ENCODE measurements around the gene HAO1. TPM values are rescaled to one million over a fixed set of nuclear protein-coding genes. Genes with fewer than 3 reads are reported as not detected.
A peak's percentile ranks its signal among the peaks of the same experiment; 100 is the strongest.

The HAO1 gene
- total and polyA plus RNA-seq, 2 experiments from 2014 or later, result not detected

DNA sequence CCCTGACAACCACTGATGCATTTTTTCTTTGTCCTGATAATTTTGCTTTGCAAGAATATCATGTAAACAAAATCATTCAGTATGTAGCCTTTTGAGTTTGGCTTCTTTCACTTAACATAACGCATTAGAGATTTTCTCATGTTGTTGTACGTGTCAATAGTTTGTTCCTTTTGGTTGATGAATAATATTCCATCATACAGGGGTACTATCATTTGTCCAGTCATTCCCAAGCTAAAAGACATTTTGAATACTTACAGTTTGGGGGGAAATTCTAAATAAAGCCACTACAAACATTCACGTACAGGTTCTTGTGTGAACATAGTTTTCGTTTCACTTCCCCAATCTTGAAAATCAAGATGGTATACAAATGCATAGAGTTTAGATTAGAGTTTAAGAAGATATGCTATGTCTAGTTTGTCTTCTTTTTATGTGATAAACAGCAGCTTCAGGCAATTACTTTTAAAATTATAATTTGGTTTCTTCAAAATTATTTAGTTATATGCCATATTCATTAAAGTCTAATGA lies 5.2 kb downstream of the HAO1 start:
- Histone ChIP-seq H3K4me1 (ENCODE audit: insufficient read depth) (peaks cover 7% of the 10 kb centered on the region; the same call in 1 of the 2 replicates), H3K9ac (no peak overlapping the region), H3K36me3 (ENCODE audit: low read depth) (no peaks in the 10 kb centered on the region), H3K9me2 (ENCODE audit: insufficient read depth) (no peaks in the 10 kb centered on the region), H3K27ac (no peak overlapping the region), H3K9me3 (ENCODE audit: low read depth) (no peaks in the 10 kb centered on the region), H4K20me1 (ENCODE audit: insufficient read depth) (no peaks in the 10 kb centered on the region), H2AFZ (no peak overlapping the region), H3F3A (ENCODE audit: insufficient read depth) (no peaks in the 10 kb centered on the region), H3K27me3 (replicated peaks; ENCODE audit: insufficient read depth) (no peaks in the 10 kb centered on the region), H3K4me3 (no peak overlapping the region), H3K79me2 (ENCODE audit: insufficient read depth) (no peaks in the 10 kb centered on the region), H3K4me2 (ENCODE audit: unreplicated experiment) (no peak overlapping the region)
- WGBS, 2 experiments (ENCODE audit: low coverage in 1 of 2, low lambda C conversion rate in 2 of 2, missing lambda C conversion rate in 2 of 2), result 97 to 99% methylated on average over 4 of the region's 4 CpGs
- no peak for TF ChIP-seq EZH2phosphoT487 (IDR thresholded peaks at IDR 0.05; ENCODE audit: insufficient read depth, low read depth)
- TF ChIP-seq EZH2 (IDR thresholded peaks at IDR 0.05; ENCODE audit: insufficient read depth, poor library complexity, severe bottlenecking), result no peak
- no peak for DNase-seq
- in situ Hi-C loops (cut with MboI), result no loop called here

DNA sequence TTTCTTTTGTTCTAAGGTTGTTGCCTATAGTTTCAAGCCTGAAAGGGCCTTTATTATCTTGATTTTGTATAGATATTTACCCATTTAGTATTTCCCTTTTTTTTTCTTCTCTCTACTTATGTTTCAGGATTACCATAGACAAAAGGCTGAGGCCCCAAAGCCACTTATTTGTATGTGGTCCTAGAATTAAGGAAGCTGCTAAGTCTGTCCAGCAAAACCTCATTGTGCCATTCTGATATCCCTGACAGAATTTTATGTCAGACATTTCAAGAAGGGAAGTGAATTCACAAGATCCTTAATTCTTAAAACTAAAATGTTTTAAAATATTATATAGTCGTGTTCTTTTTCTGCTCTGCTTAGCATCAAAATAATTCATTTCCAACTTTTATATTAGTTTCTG lies 6.9 kb downstream of the HAO1 start:
- no peak for DNase-seq
- Histone ChIP-seq H3K4me2 (ENCODE audit: unreplicated experiment) (no peak overlapping the region), H3K9me3 (ENCODE audit: low read depth) (no peaks in the 10 kb centered on the region), H2AFZ (no peak overlapping the region), H3K4me1 (ENCODE audit: insufficient read depth) (peaks cover 7% of the 10 kb centered on the region; the same call in 1 of the 2 replicates), H3F3A (ENCODE audit: insufficient read depth) (no peaks in the 10 kb centered on the region), H3K9me2 (ENCODE audit: insufficient read depth) (no peaks in the 10 kb centered on the region), H3K36me3 (ENCODE audit: low read depth) (no peaks in the 10 kb centered on the region), H3K79me2 (ENCODE audit: insufficient read depth) (no peaks in the 10 kb centered on the region), H3K4me3 (no peak overlapping the region), H3K9ac (no peak overlapping the region), H4K20me1 (ENCODE audit: insufficient read depth) (no peaks in the 10 kb centered on the region), H3K27ac (no peak overlapping the region), H3K27me3 (replicated peaks; ENCODE audit: insufficient read depth) (no peaks in the 10 kb centered on the region)
- in situ Hi-C loops (cut with MboI), result no loop called here
- WGBS, 2 experiments (ENCODE audit: low coverage in 1 of 2, low lambda C conversion rate in 2 of 2, missing lambda C conversion rate in 2 of 2), result 36 to 48% methylated on average over 1 of the region's 1 CpG
- TF ChIP-seq EZH2 (IDR thresholded peaks at IDR 0.05; ENCODE audit: insufficient read depth, poor library complexity, severe bottlenecking) (no peak), EZH2phosphoT487 (IDR thresholded peaks at IDR 0.05; ENCODE audit: insufficient read depth, low read depth) (no peak)

DNA sequence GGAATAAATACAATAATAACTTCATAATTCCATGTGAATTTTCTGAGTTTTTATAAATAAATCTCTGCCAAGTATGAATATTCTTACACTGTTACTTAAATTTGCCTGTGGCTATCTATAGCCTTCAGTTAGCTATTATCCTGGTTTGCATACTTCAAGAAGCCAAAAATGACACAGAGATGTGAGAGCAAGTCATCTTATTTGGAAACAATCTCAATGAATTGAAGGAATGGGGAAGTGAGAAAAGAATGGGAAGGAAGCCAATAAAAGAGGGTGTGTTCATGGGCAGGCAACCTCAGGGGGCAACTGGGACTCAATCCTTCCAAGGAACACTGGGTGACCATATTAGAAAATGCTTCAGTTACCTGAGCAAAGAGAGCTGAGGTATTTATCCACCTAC lies 9.9 kb downstream of the HAO1 start:
- Histone ChIP-seq H3K9ac (no peak overlapping the region), H2AFZ (no peak overlapping the region), H3K4me2 (ENCODE audit: unreplicated experiment) (no peak overlapping the region), H3K79me2 (ENCODE audit: insufficient read depth) (no peaks in the 10 kb centered on the region), H3K4me3 (no peak overlapping the region), H3K9me2 (ENCODE audit: insufficient read depth) (no peaks in the 10 kb centered on the region), H3K27me3 (replicated peaks; ENCODE audit: insufficient read depth) (no peaks in the 10 kb centered on the region), H4K20me1 (ENCODE audit: insufficient read depth) (no peaks in the 10 kb centered on the region), H3F3A (ENCODE audit: insufficient read depth) (peaks cover 4% of the 10 kb centered on the region; the same call in 1 of the 2 replicates), H3K4me1 (ENCODE audit: insufficient read depth) (peaks cover 2% of the 10 kb centered on the region; the same call in 1 of the 2 replicates), H3K9me3 (ENCODE audit: low read depth) (no peaks in the 10 kb centered on the region), H3K36me3 (ENCODE audit: low read depth) (no peaks in the 10 kb centered on the region), H3K27ac (no peak overlapping the region)
- DNase-seq, result peak; percentile 8
- TF ChIP-seq EZH2 (IDR thresholded peaks at IDR 0.05; ENCODE audit: insufficient read depth, poor library complexity, severe bottlenecking) (no peak), EZH2phosphoT487 (IDR thresholded peaks at IDR 0.05; ENCODE audit: insufficient read depth, low read depth) (no peak)
- in situ Hi-C loops (cut with MboI), result no loop called here

DNA sequence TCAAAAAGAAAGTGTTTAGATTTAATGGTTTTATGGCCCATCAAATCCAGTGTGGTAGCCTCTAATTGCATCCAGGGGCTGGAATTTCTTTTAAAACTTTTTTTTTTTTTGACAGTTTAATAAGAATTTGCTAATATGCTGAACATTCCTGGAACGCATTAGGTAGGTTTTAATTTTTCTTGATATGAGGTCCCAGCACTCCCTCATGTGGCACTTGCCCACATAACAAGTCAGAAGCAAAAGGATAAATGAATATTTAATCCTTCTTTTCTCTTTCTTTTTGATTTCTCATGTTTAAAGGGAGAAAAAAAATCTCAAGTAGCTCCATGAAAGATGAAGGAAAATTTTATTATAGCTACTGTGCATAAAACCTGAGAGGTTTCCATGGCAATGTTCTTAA lies 13.5 kb downstream of the HAO1 start:
- Histone ChIP-seq H3K9me3 (ENCODE audit: low read depth) (no peaks in the 10 kb centered on the region), H2AFZ (no peak overlapping the region), H3K79me2 (ENCODE audit: insufficient read depth) (no peaks in the 10 kb centered on the region), H3K9ac (no peak overlapping the region), H3K4me2 (ENCODE audit: unreplicated experiment) (no peak overlapping the region), H3F3A (ENCODE audit: insufficient read depth) (peaks cover 16% of the 10 kb centered on the region; the same call in 1 of the 2 replicates), H3K4me1 (ENCODE audit: insufficient read depth) (peaks cover 16% of the 10 kb centered on the region), H3K27me3 (replicated peaks; ENCODE audit: insufficient read depth) (no peaks in the 10 kb centered on the region), H3K9me2 (ENCODE audit: insufficient read depth) (no peaks in the 10 kb centered on the region; the same call in 1 of the 2 replicates), H4K20me1 (ENCODE audit: insufficient read depth) (no peaks in the 10 kb centered on the region), H3K4me3 (no peak overlapping the region), H3K36me3 (ENCODE audit: low read depth) (no peaks in the 10 kb centered on the region), H3K27ac (no peak overlapping the region)
- no peak for TF ChIP-seq EZH2 (IDR thresholded peaks at IDR 0.05; ENCODE audit: insufficient read depth, poor library complexity, severe bottlenecking)
- TF ChIP-seq EZH2phosphoT487 (IDR thresholded peaks at IDR 0.05; ENCODE audit: insufficient read depth, low read depth), result no peak
- WGBS, 2 experiments (ENCODE audit: low coverage in 1 of 2, low lambda C conversion rate in 2 of 2, missing lambda C conversion rate in 2 of 2), result 11 to 31% methylated on average over 1 of the region's 1 CpG
- in situ Hi-C loops (cut with MboI), result no loop called here
- DNase-seq, result peak; percentile 60

DNA sequence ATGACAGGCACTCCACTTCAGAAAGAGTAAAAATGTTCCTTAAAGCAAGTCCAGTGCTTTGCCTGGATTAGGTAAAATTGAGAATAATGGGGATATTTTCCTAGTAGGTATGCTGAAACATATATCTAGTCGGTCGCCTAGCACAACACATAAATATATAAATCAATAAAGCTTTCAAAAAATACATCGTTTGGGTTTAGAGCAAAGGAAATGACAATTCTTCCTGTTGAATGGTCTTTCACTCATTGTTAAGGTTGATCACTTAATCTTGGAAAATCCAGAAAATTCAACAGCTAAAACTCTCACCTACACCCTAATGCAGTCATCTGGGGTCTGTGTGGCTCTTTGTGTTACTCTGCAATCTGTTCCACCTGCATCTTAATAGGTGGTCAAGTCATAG lies 13.9 kb downstream of the HAO1 start:
- peaks cover 16% of the 10 kb centered on the region for H3K4me1 ChIP-seq (ENCODE audit: insufficient read depth)

More for the DNA sequence above, 13.9 kb downstream of the HAO1 start:
- Histone ChIP-seq H3K4me3 (no peak overlapping the region), H3K27ac (no peak overlapping the region), H3K9ac (no peak overlapping the region), H3K9me2 (ENCODE audit: insufficient read depth) (no peaks in the 10 kb centered on the region; the same call in 1 of the 2 replicates), H2AFZ (no peak overlapping the region), H3K4me2 (ENCODE audit: unreplicated experiment) (no peak overlapping the region), H3K27me3 (replicated peaks; ENCODE audit: insufficient read depth) (no peaks in the 10 kb centered on the region), H3K9me3 (ENCODE audit: low read depth) (no peaks in the 10 kb centered on the region), H4K20me1 (ENCODE audit: insufficient read depth) (no peaks in the 10 kb centered on the region), H3F3A (ENCODE audit: insufficient read depth) (peaks cover 16% of the 10 kb centered on the region; the same call in 1 of the 2 replicates), H3K79me2 (ENCODE audit: insufficient read depth) (no peaks in the 10 kb centered on the region), H3K36me3 (ENCODE audit: low read depth) (no peaks in the 10 kb centered on the region)
- no peak for DNase-seq
- TF ChIP-seq EZH2phosphoT487 (IDR thresholded peaks at IDR 0.05; ENCODE audit: insufficient read depth, low read depth), result no peak
- in situ Hi-C loops (cut with MboI), result no loop called here
- 71 to 77% methylated on average over 3 of the region's 3 CpGs for WGBS, 2 experiments (ENCODE audit: low coverage in 1 of 2, low lambda C conversion rate in 2 of 2, missing lambda C conversion rate in 2 of 2)
